Putamen (tissue), 1 donor: ENCODE results near the gene EIF4B.
A peak's percentile ranks its signal among the peaks of the same experiment; 100 is the strongest.

Experiments used
- DNase-seq: peaks from one replicate; pipeline ENCODE4 v3.0.0-alpha.2; 2016; ENCODE audit warnings: low spot score

The EIF4B gene

DNA sequence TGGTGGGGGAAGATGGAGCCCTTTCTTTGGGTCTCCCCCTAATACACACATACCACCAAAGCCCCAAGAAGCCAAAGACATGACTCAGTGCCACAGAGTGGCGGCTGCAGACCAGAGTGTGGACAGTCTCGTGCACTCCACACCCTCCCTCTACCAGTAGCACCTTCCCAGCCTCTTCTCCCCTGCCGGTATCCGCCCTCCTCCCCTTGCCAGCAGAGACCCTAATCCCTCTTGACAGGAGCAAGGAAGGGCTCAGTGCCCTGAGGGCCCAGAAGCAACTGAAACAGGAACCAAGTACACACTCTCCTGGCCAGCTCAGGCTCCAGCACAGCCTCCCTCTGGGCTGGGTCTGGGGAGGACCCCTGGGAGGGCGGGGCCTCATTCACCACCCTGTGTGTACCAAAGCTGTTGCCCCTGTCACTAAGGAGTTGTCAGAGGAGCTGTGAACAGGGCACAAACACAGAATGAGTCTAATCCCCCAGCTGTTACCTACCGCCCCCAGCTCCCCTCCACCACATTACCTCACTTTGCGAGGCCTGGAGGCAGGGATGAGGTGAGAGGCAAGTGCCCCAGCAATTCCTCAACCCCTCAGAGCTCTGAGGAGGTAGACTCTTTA lies 64.7 kb downstream of the EIF4B start:
- DNase-seq = no peak

DNA sequence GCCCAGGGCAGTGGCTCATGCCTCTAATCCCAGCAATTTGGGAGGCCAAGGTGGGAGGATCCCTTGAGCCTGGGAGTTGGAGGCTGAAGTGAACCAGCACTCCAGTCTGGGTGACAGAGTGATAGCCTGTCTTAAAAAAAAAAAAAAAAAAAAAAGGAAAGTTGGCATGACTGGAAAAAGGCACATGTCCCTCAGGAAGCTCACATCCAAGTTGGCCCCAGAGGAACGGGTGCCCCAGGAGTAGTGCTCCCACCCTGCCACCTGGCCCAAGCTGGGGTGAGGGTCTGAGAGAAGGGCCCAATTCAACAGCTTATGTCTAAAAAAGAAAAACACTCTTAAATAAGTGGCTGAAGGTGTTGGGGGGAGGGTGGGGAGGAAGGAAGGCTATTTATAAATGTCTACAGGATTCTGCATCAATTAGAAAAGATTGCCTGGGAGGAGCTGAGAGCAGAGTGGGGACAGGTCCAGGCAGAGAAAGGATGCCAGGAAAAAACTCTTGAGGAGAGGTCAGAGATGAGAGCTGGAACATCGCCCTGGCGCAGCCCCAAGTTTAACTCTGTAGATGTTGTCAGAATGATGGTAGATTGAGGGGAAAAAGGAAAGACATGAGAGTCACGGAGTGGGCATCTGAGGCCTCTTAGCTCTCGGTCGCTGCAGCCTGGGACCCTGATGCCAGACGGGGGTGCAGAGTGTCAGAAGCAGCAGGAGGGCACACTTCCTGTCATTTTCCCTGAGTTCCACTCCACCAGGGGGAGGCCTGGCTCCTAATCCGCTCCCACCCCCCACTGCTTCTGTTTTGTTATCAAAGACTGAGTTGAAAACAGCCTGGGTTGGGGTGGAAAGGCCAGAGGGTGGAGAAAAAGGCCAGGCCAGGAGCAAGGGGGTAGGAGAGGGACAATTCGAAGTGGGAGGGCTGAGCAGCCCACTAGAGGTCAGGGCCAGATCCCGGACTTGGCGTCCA lies 65.6 kb downstream of the EIF4B start:
- no peak for DNase-seq

DNA sequence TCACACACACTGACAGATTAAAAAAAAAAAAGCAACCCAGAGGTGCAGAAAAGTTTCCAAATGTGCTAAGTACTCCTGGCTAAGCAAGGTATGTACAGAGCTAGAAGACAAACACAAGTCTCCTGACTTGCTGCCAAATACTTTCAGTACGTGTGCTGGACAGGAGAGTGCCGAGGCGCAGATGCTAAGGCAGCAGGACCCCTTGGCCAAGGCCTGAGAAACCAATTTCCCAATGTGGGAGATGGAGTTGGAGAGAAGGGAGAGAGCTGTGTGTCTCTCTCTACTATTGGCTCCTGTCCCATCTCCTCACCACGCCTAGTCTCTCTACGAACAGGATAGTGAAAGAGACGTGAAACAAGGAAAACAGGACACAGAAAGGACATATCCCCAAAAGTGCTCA lies 67.6 kb downstream of the EIF4B start:
- DNase-seq = no peak

DNA sequence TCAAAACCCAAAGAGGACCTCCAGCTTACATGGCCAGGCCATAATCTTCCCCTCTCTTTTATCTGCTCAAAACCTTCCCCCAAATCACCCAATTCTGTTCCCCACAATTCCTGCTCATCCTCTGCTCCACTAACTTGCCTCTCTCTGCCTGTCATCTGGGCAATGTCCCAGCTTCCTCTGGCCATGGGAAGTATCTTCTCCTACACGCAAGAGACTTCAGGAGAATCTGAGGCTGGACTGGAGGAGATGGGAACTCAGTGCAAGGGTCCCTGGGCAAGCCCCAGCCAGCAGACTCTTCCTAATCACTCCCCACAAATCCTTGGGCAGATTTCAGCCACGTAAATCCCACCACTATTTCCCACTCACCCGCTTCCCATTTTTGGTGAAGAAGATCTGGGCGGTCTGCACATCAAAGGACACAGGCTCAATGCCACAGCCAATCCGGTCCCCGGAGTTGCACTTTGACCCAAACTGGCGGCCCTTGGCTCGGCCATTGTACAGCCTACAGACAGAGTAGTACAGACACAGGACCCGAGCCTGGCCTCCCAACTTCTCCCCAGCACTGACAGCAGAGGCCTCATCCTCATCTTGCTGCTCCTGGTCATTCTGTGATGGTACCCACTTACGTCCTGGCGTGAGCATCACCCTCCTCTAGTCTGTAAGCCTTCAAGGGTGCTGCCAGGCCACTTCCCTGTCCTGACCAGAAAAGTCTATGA lies 68.2 kb downstream of the EIF4B start:
- DNase-seq = no peak

DNA sequence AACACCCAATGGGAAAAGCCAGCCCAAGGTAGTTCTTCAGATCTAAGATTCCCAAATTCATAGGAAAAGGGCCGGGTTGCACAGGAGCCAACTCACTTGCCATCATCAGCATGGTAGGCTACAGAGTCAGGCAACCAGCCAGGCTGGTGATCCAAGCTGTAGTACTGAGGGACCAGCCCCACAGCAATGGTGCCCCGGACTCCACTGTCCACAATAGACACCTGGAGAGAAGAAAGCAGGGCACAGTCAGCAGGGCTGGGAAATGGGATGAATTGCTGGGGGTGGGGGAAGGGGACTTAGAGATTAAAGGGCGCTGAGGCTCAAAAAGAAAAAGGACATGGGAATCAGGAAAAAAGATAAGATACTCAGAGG lies 68.7 kb downstream of the EIF4B start:
- no peak for DNase-seq

DNA sequence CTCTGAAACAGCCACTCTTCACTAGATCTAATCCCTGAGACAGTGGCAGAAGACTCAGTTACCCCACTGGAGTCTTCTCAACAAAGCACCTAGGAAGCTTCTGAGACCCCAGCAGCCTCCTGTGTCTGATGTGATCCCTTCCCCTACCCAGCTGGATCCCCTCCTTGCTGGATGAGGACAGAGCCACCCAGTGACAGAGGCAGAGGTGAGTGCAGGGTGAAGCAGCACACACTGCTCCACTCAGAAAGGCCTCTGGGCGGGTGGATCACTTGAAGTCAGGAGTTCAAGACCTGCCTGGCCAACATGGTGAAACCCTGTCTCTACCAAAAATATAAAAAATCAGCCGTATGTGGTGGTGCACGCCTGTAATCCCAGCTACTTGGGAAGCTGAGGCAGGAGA lies 70.2 kb downstream of the EIF4B start:
- no peak for DNase-seq

DNA sequence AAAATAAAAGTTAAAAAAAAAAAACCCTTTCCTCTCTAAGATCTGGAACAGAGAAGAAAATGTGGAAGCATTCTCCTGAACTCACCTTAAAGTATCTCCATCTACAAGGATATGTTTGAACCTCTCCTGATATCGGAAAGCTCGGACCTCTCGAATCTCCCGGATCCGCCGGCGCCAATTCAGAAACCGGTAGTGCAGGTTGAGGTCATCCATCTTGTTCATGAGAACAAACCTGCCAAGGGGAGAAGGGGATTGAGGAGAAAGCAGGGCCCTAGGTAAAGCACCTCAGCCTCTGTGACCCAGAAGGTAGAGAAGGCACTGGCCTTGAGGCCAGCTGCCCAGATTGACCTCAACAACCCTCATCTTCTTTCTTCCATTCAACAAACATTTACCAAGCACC lies 70.8 kb downstream of the EIF4B start:
- no peak for DNase-seq

DNA sequence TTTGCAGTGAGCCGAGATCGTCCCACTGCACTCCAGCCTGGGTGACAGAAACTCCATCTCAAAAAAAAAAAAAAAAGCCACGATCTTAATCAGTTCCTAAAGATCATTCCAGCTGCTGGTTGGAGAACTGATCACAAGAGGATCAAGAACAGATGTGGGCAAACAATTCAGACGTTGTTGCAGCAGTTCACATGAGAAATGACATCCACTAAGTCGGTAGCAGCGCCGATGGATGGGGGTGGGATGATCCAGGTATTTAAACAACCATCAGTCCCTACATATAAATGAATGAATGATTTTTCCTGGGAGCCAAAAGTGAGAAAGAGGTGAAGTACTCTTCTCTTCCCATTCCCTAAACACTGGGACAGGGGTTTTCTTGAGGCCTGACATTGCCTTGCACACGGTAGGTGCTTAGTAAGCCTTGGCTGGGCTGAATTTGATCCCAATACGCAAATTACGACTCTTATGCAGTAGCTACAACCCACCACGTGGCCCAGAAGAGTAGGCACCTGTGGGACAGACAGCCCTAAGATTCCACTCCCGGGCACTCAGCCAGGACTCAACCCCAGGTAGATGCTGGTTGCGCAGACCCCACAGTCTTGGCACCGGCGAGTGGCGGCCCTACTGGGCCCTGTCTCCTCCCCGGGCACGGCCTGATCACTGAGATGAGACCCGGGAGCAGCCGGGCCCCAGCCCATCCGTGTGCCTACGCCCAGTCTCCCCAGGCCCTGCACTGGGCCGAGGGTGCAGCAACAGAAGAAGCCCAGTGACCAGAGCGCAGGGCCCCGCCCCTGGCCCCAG lies 72.4 kb downstream of the EIF4B start:
- DNase-seq = peak; percentile 34

DNA sequence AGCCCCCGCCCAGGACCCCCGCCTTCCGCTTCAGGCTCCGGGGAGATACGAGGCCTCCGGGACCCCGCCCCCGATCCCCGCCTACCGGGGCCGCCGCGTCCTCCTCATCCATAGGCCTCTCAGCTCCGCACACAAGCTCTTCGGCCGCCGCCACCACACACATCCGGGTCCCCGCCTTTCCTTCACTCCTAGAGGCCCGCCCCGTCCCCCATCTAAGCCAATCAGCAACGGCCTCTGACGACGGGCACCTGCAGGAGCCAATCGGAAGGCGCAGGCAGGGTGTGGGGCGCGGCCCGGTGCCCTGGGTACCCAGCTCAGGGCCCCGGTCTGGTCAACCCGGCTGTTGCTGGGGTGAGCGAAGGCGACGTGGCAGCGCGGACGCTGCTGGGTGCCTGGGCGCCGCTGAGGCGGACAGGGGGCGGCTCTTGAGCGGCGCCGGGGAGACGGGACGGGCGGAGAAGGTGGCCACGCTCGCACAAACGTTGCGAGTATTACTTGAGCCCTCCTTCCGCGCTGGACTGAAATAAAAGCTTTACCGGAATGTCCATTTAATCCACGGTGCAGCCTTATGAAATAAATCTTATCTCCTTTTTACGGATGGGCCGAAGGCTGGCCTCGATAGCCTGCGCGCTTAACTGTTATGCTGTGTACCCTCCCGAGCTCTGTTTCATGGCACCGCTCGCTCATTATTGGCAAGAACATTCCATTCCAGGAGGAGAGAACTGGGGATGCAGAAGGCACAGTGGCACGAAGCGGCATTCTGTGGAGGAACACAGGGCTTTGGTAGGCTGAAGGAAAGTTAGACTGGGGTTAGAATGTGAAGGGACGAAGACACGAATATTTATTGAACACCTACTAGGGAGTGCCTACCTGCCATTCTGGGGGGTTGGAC lies 73.2 kb downstream of the EIF4B start, which contains the start of gene SPRYD3:
Gene SPRYD3 (minus strand): TSS at position 165 of the 892 bp plus-strand sequence. CDS start 57 bp downstream, at position 108.
- peak; percentile 97 for DNase-seq

DNA sequence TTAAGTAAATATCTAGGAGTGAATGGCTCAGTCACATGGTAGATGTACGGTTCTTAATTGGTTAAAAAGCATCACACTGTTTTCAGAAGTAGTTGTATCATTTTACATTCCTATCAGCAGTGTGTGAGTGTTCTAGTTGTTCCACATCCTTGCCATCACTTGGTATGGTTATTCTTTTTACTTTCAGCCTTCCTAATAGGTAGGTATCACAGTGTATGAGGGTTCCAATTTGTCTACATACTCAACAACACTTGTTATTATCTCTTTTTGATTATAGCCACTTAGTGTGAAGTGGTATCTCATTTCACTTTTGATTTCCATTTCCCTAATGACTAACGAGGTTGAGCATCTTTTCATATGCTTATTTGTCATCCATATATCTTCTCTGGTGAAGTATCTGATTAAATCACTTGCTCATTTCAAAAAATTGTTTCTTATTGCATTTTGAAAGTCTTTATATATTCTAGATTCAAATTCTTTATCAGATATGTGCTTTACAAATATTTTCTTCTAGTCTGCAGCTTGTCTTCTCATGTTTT lies 76.5 kb downstream of the EIF4B start:
- DNase-seq = no peak

DNA sequence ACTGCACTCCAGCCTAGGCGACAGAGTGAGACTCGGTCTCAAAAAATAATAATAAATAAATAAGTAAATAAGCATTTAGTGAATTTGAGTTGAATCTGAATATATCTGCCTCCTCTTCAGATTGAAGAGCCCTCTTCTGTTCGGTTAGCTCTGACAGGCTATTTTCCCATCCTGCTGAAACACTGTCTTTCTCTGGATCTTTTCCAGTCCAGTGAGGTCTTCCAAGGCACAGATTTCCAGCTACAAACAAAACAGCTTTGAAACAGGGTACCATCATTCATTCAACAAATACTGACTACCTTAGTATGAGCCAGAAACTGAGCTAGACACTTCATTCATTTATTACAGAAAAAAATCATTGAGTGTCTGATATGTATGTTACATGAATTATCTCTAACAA lies 80.1 kb downstream of the EIF4B start:
- DNase-seq = no peak

DNA sequence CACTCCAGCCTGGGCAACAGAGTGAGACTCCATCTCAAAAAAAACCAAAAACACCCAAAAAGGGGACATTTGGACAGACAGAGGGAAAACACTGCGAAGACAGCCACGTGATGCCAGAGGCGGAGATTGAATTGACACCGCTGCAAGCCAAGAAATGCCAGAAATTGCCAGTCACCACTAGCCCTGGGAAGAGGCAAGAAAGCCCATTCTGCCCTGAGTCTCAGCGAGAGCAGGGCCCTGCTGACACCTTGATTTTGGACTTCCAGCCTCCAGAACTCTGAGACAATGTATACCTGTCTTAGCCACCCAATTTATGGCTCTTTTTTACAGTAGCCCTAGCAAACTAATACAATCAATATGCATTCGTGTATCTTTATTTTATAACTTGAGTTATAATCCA lies 83.8 kb downstream of the EIF4B start:
- DNase-seq = no peak

DNA sequence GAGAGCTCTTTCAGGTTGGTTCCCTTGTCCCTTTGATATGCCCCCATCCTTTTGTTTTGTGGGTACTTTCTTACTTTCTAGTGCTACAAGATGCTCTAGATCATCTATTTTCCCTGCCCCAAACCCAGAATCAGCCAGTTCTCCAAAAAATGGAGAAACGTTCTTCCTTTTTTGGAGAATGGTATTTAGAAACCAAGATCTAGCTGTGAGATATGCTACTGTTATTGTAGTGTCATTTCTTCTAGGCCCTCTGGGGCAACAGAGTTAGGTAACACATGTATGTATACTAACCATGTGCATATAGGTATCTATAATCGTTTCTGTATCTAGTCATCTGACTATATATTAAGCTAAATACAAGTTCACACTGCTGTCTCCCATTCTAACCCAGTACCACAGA lies 84.3 kb downstream of the EIF4B start:
- DNase-seq = no peak

DNA sequence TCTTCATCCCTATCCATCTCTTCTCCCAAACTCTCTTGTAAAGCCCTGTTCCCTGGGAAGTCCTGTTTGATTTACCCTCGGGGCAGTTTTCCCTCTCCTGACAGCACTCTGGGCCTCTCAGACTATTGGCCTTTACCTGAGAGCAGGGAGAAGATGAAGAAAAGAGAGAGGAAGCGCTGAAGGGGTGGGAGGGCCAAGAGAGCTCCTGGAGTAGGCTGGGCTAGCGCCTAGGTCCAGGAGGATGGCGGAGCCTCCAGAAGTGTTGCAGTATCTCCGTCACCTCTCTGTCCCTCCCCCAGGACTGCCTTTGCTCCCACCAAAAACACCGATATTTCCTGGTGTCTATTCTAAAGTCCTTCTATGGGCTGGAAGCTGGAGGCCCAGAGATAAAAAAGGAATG lies 85.5 kb downstream of the EIF4B start:
- no peak for DNase-seq
